WTC11 (cell line): ENCODE data around the gene KIF17. TPM values are rescaled to one million over a fixed set of nuclear protein-coding genes. Genes with fewer than 3 reads are reported as not detected.
A peak's percentile ranks its signal among the peaks of the same experiment; 100 is the strongest.

Experiments used
- ATAC-seq: fragments of 200-7000 bp; cut with Tn5 transposase; 2 replicates; pipeline ENCODE4 v1.10.0; 2021; ENCODE audit warnings: mild to moderate bottlenecking, moderate library complexity
- CTCF ChIA-PET: fragments of 300-600 bp; sonication (Branson Sonifier 250); formaldehyde crosslinking; loops from one replicate; lab custom pipeline; 2021; ENCODE audit warnings: antibody characterized with exemption; lab: Charles Lee
- POLR2A ChIA-PET: fragments of 350-600 bp; sonication (Branson Sonifier 250); formaldehyde crosslinking; loops from one replicate; lab custom pipeline; 2021; ENCODE audit warnings: antibody characterized with exemption; lab: Charles Lee
- DNase-seq: peaks from one replicate; pipeline ENCODE4 v3.0.0; 2021; ENCODE audit warnings: low spot score
- H3K27ac Mint-ChIP-seq: 2 replicates; pipeline ENCODE4 v1.8.0; 2021; ENCODE audit warnings: mixed read lengths
- H3K27me3 Mint-ChIP-seq: 2 replicates; pipeline ENCODE4 v1.8.0; 2021; ENCODE audit warnings: low read depth, mild to moderate bottlenecking, moderate library complexity, mixed read lengths
- H3K36me3 Mint-ChIP-seq: 2 replicates; pipeline ENCODE4 v1.8.0; 2021; ENCODE audit warnings: mixed read lengths
- H3K4me1 Mint-ChIP-seq: 2 replicates; pipeline ENCODE4 v1.8.0; 2022; ENCODE audit warnings: mixed read lengths
- H3K4me3 Mint-ChIP-seq: 2 replicates; pipeline ENCODE4 v1.8.0; 2021; ENCODE audit warnings: mild to moderate bottlenecking, moderate library complexity, mixed read lengths
- H3K9me3 Mint-ChIP-seq: 2 replicates; pipeline ENCODE4 v1.8.0; 2021; ENCODE audit warnings: mixed read lengths
- ATF2 ChIP-seq: sonication (generic); formaldehyde crosslinking; IDR thresholded peaks from 2 replicates; pipeline ENCODE4 v1.8.1; 2022; ENCODE audit warnings: low read depth, missing genetic modification reagents, borderline replicate concordance
- ATF3 ChIP-seq: sonication (generic); formaldehyde crosslinking; conservative IDR thresholded peaks from 2 replicates; pipeline ENCODE4 v1.8.1; 2022; ENCODE audit warnings: mild to moderate bottlenecking, missing genetic modification reagents
- E2F5 ChIP-seq: sonication (generic); formaldehyde crosslinking; IDR thresholded peaks from 2 replicates; pipeline ENCODE4 v1.8.1; 2022; ENCODE audit warnings: mild to moderate bottlenecking, moderate library complexity, missing genetic modification reagents
- FOXK1 ChIP-seq: sonication (generic); formaldehyde crosslinking; IDR thresholded peaks from 2 replicates; pipeline ENCODE4 v1.8.0; 2022; ENCODE audit warnings: mild to moderate bottlenecking, moderate library complexity, missing genetic modification reagents
- FOXP1 ChIP-seq: sonication (generic); formaldehyde crosslinking; IDR thresholded peaks from 2 replicates; pipeline ENCODE4 v1.8.0; 2022; ENCODE audit warnings: missing genetic modification reagents, mild to moderate bottlenecking, moderate library complexity, borderline replicate concordance
- HMGA2 ChIP-seq: fragments of 250-450 bp; sonication (Bioruptor Pico); IDR thresholded peaks from 2 replicates; pipeline ENCODE4 v1.4.0; 2021; ENCODE audit warnings: mild to moderate bottlenecking, moderate library complexity
- HMGXB4 ChIP-seq: sonication (generic); formaldehyde crosslinking; IDR thresholded peaks from 2 replicates; pipeline ENCODE4 v1.8.1; 2023; ENCODE audit warnings: mild to moderate bottlenecking, moderate library complexity, missing genetic modification reagents
- IRF1 ChIP-seq: sonication (generic); formaldehyde crosslinking; IDR thresholded peaks from 2 replicates; pipeline ENCODE4 v1.8.0; 2023; ENCODE audit warnings: missing genetic modification reagents
- MLX ChIP-seq: sonication (generic); formaldehyde crosslinking; IDR thresholded peaks from 2 replicates; pipeline ENCODE4 v1.8.1; 2023; ENCODE audit warnings: mild to moderate bottlenecking, missing genetic modification reagents, moderate library complexity
- NFE2L1 ChIP-seq: sonication (generic); formaldehyde crosslinking; IDR thresholded peaks from 2 replicates; pipeline ENCODE4 v1.8.1; 2023; ENCODE audit warnings: missing genetic modification reagents
- NR1H2 ChIP-seq: sonication (generic); formaldehyde crosslinking; IDR thresholded peaks from 2 replicates; pipeline ENCODE4 v1.9.0; 2021; ENCODE audit warnings: mild to moderate bottlenecking, moderate library complexity, missing genetic modification reagents
- NR2C2 ChIP-seq: sonication (generic); formaldehyde crosslinking; IDR thresholded peaks from 2 replicates; pipeline ENCODE4 v1.8.0; 2022; ENCODE audit warnings: mild to moderate bottlenecking, missing genetic modification reagents
- NR3C1 ChIP-seq: sonication (generic); formaldehyde crosslinking; conservative IDR thresholded peaks from 2 replicates; pipeline ENCODE4 v1.8.1; 2023; ENCODE audit warnings: low read depth, mild to moderate bottlenecking, missing genetic modification reagents
- RORB ChIP-seq: fragments of 250-450 bp; sonication (Bioruptor Pico); IDR thresholded peaks from 2 replicates; pipeline ENCODE4 v1.9.0; 2021; ENCODE audit warnings: mild to moderate bottlenecking
- ZMAT4 ChIP-seq: fragments of 250-450 bp; sonication (Bioruptor Pico); IDR thresholded peaks from 2 replicates; pipeline ENCODE4 v1.9.0; 2021; ENCODE audit warnings: mild to moderate bottlenecking
- ZNF121 ChIP-seq: sonication (generic); formaldehyde crosslinking; IDR thresholded peaks from 2 replicates; pipeline ENCODE4 v1.8.0; 2023; ENCODE audit warnings: missing genetic modification reagents
- ZNF138 ChIP-seq: sonication (generic); formaldehyde crosslinking; conservative IDR thresholded peaks from 2 replicates; pipeline ENCODE4 v1.8.1; 2022; ENCODE audit warnings: mild to moderate bottlenecking, moderate library complexity, missing genetic modification reagents
- ZNF281 ChIP-seq: sonication (generic); formaldehyde crosslinking; IDR thresholded peaks from 2 replicates; pipeline ENCODE4 v1.8.0; 2023; ENCODE audit warnings: mild to moderate bottlenecking, missing genetic modification reagents
- ZNF396 ChIP-seq: fragments of 250-450 bp; sonication (Bioruptor Pico); IDR thresholded peaks from 2 replicates; pipeline ENCODE4 v1.8.0; 2021; ENCODE audit warnings: mild to moderate bottlenecking, moderate library complexity, borderline replicate concordance
- total RNA-seq: library from RNA; stranded (reverse); gene quantifications from 3 replicates; pipeline ENCODE4 v1.2.3, GENCODE V29; 2021

Gene KIF17
- total RNA-seq, 1 experiment from 2014 or later = 8.1 TPM

- Mint-ChIP-seq H3K27me3 (no peaks in the 10 kb centered on the region), H3K27ac (no peak overlapping the region), H3K4me3 (no peak overlapping the region), H3K36me3 (peaks cover 6% of the 10 kb centered on the region), H3K4me1 (no peaks in the 10 kb centered on the region), H3K9me3 (no peaks in the 10 kb centered on the region)
- ChIA-PET CTCF (no interaction called here), POLR2A (no interaction called here)
- no peak for ATAC-seq
- TF ChIP-seq ZMAT4 (CRISPR knock-in tag) = no peak
- no peak for DNase-seq
These were observed 7.9 kb downstream of the KIF17 start for GRCh38 chr1:20709868-20710267.

GRCh38 chr1:20708891-20709290 is 8.9 kb downstream of the KIF17 start:
- no peak for TF ChIP-seq NR2C2 (CRISPR knock-in tag)
- 0 out of 2 replicates have a peak, but pooled peaks have one; percentile 47 for TF ChIP-seq ZNF121 (CRISPR knock-in tag)
- Mint-ChIP-seq H3K27ac (no peak overlapping the region), H3K4me1 (no peaks in the 10 kb centered on the region), H3K27me3 (no peaks in the 10 kb centered on the region), H3K9me3 (no peaks in the 10 kb centered on the region), H3K36me3 (peaks cover 6% of the 10 kb centered on the region), H3K4me3 (no peak overlapping the region)
- no peak for DNase-seq
- ATAC-seq = no peak
- ChIA-PET POLR2A (no interaction called here), CTCF (no interaction called here)

- POLR2A ChIA-PET = interaction anchor here (0.6 kb wide), 1 partner anchor 81 kb away, joined by 4 read pairs; no protein-coding TSS in a partner anchor
- no peak overlapping the region; the same call in 1 of the 2 replicates for H3K27ac Mint-ChIP-seq
- DNase-seq (no peak), ATAC-seq (no peak)
- CTCF ChIA-PET = interaction anchor here (4.1 kb wide), 1 partner anchor 11 kb away, joined by 27 read pairs; no protein-coding TSS in a partner anchor
- no peaks in the 10 kb centered on the region for H3K9me3 Mint-ChIP-seq
- no peaks in the 10 kb centered on the region for H3K27me3 Mint-ChIP-seq
- no peak overlapping the region for H3K4me3 Mint-ChIP-seq
- peaks cover 6% of the 10 kb centered on the region for H3K36me3 Mint-ChIP-seq
- H3K4me1 Mint-ChIP-seq = no peaks in the 10 kb centered on the region
- TF ChIP-seq ZNF396 (no peak), IRF1 (CRISPR knock-in tag) (no peak)
- TF ChIP-seq, all 79 proteins: peak for 0
These were observed 9.8 kb downstream of the KIF17 start for GRCh38 chr1:20708057-20708456.

GRCh38 chr1:20706841-20707240 is 11.0 kb downstream of the KIF17 start:
- DNase-seq = no peak
- POLR2A ChIA-PET = no interaction called here
- no peak for ATAC-seq
- TF ChIP-seq HMGA2 (no peak), NR3C1 (CRISPR knock-in tag) (no peak), ATF2 (CRISPR knock-in tag) (no peak), FOXP1 (CRISPR knock-in tag) (no peak), FOXK1 (CRISPR knock-in tag) (no peak), NFE2L1 (CRISPR knock-in tag) (no peak), ZNF281 (CRISPR knock-in tag) (no peak), HMGXB4 (CRISPR knock-in tag) (no peak), RORB (CRISPR knock-in tag) (no peak), E2F5 (CRISPR knock-in tag) (no peak), NR1H2 (CRISPR knock-in tag) (no peak), ZNF138 (no peak), MLX (CRISPR knock-in tag) (no peak), IRF1 (CRISPR knock-in tag) (no peak), ATF3 (CRISPR knock-in tag) (no peak)

More at GRCh38 chr1:20706841-20707240, 11.0 kb downstream of the KIF17 start:
- Mint-ChIP-seq H3K4me3 (no peak overlapping the region), H3K4me1 (no peaks in the 10 kb centered on the region), H3K27me3 (no peaks in the 10 kb centered on the region), H3K36me3 (peaks cover 6% of the 10 kb centered on the region), H3K9me3 (no peaks in the 10 kb centered on the region), H3K27ac (no peak overlapping the region)
- CTCF ChIA-PET = interaction anchor here (0.9 to 4.1 kb wide), 5 partner anchors 10 to 564 kb away, joined by 3 to 27 read pairs (median 3); partner anchors contain the start of gene KIF17
